HT1080 (cell line): Measurements from ENCODE around the gene SYCE1L. TPM values are rescaled to one million over a fixed set of nuclear protein-coding genes. Genes with fewer than 3 reads are reported as not detected.

Source experiments
- DNase-seq: peaks from one replicate; pipeline ENCODE4 v3.0.0-alpha.2; 2015; ENCODE audit warnings: low read depth
- total RNA-seq: library from RNA; depleted of rRNA; stranded (reverse); fragments of >200 nt; shearing (Covaris generic); gene quantifications from 2 replicates; pipeline ENCODE4 v1.2.3, GENCODE V29; 2014; rRNA removed

SYCE1L gene
- total RNA-seq, 1 experiment from 2014 or later: not detected

GRCh38 chr16:77246150-77246549 lies 46.9 kb downstream of the SYCE1L start:
- no peak for DNase-seq

- peak; percentile 13 for DNase-seq
These were observed 51.2 kb downstream of the SYCE1L start for GRCh38 chr16:77250400-77250799.

Other genes starting within 250 kb of the SYCE1L start
- gene MON1B, start 8.2 kb upstream of the SYCE1L start, total RNA-seq: 7.8 and 12.9 TPM in 2 replicates
- gene ADAMTS18, start 235.6 kb downstream of the SYCE1L start, total RNA-seq: 0.03 and 0.14 TPM in 2 replicates